ENCODE data around the gene PCGF6.
"Not testable (repeated sequence)": the region's sequence is repeated elsewhere in the genome, so short reads cannot be mapped to it uniquely, and the experiment has no call there.

DNA sequence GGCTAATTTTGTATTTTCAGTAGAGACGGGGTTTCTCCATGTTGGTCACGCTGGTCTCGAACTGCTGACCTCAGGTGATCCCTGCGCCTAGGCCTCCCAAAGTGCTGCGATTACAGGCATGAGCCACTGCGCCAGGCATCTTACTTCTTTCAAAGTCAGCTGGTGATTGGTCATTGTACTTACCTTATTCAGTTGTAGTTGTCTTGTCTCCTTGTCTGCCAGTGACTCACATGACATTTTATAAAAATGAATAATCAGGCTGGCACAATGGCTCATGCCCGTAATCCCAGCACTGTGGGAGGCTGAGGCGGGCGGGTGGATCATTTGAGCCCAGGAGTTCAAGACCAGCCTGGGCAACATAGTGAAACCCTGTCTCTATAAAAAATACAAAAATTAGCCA, 9.9 kb upstream of the PCGF6 start:
- TF ChIP-seq, protein P1, sequence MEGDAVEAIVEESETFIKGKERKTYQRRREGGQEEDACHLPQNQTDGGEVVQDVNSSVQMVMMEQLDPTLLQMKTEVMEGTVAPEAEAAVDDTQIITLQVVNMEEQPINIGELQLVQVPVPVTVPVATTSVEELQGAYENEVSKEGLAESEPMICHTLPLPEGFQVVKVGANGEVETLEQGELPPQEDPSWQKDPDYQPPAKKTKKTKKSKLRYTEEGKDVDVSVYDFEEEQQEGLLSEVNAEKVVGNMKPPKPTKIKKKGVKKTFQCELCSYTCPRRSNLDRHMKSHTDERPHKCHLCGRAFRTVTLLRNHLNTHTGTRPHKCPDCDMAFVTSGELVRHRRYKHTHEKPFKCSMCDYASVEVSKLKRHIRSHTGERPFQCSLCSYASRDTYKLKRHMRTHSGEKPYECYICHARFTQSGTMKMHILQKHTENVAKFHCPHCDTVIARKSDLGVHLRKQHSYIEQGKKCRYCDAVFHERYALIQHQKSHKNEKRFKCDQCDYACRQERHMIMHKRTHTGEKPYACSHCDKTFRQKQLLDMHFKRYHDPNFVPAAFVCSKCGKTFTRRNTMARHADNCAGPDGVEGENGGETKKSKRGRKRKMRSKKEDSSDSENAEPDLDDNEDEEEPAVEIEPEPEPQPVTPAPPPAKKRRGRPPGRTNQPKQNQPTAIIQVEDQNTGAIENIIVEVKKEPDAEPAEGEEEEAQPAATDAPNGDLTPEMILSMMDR (IDR thresholded peaks at IDR 0.05; ENCODE audit: borderline replicate concordance, extremely low read depth, low read length, poor library complexity, severe bottlenecking), result not testable (repeated sequence)
- TF ChIP-seq EZH2 (IDR thresholded peaks at IDR 0.05; ENCODE audit: borderline replicate concordance, low read depth, low read length, severe bottlenecking), result not testable (repeated sequence)
